IMR-90 (cell line): ENCODE data around the gene ITPKB.

Experiments used
- BHLHE40 ChIP-seq: fragments of 150-350 bp; IDR thresholded peaks from 2 replicates; pipeline ENCODE4 v1.6.1; 2016; ENCODE audit warnings: mild to moderate bottlenecking, low read depth, low read length
- MAZ ChIP-seq: IDR thresholded peaks from 2 replicates; pipeline ENCODE4 v1.6.1; 2012; ENCODE audit warnings: low read depth, mild to moderate bottlenecking, low read length, improper control_type of control experiment, moderate library complexity, borderline replicate concordance
- POLR2A ChIP-seq: IDR thresholded peaks from 2 replicates; pipeline ENCODE4 v1.6.1; 2012; ENCODE audit warnings: mild to moderate bottlenecking, low read depth, low read length
- TF ChIP-seq, protein P1 (sequence below): conservative IDR thresholded peaks from 2 replicates; pipeline ENCODE4 v1.5.1; 2012; ENCODE audit warnings: mild to moderate bottlenecking, low read depth, low read length, improper control_type of control experiment
- TF ChIP-seq, protein P2 (sequence below): fragments of 150-350 bp; IDR thresholded peaks from 2 replicates; pipeline ENCODE4 v1.6.1; 2017; ENCODE audit warnings: mild to moderate bottlenecking, antibody characterized with exemption, low read length, low read depth

DNA sequence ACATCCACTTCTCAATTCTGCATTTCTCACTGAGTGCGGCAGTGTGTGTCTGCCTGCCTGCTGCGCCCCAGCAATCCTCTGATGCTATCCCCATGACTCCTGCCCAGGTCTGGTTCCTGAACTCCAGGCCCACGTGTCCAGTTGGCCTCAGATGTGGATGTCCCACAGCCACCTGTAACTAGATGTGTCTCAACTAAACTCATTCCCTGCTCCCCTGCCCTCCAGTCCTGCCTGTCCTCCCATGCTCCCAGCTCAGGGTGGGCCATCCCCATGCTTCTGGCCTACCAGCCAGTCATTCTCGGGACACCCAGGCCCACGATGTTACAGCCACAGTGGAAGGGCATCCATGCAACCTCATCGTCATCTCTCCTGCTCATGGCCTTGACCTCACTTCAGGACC, 113.8 kb downstream of the ITPKB start:
- TF ChIP-seq, protein P1, sequence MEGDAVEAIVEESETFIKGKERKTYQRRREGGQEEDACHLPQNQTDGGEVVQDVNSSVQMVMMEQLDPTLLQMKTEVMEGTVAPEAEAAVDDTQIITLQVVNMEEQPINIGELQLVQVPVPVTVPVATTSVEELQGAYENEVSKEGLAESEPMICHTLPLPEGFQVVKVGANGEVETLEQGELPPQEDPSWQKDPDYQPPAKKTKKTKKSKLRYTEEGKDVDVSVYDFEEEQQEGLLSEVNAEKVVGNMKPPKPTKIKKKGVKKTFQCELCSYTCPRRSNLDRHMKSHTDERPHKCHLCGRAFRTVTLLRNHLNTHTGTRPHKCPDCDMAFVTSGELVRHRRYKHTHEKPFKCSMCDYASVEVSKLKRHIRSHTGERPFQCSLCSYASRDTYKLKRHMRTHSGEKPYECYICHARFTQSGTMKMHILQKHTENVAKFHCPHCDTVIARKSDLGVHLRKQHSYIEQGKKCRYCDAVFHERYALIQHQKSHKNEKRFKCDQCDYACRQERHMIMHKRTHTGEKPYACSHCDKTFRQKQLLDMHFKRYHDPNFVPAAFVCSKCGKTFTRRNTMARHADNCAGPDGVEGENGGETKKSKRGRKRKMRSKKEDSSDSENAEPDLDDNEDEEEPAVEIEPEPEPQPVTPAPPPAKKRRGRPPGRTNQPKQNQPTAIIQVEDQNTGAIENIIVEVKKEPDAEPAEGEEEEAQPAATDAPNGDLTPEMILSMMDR: no peak
- TF ChIP-seq, protein P2, sequence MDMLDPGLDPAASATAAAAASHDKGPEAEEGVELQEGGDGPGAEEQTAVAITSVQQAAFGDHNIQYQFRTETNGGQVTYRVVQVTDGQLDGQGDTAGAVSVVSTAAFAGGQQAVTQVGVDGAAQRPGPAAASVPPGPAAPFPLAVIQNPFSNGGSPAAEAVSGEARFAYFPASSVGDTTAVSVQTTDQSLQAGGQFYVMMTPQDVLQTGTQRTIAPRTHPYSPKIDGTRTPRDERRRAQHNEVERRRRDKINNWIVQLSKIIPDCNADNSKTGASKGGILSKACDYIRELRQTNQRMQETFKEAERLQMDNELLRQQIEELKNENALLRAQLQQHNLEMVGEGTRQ: no peak
- TF ChIP-seq MAZ (no peak), POLR2A (no peak), BHLHE40 (no peak)
